HG02943 (cell line): ENCODE data around the gene RGS8.
A peak's percentile ranks its signal among the peaks of the same experiment; 100 is the strongest.
"Not testable (repeated sequence)": the region's sequence is repeated elsewhere in the genome, so short reads cannot be mapped to it uniquely, and the experiment has no call there.

Experiments used
- ATAC-seq: cut with Tn5 transposase; IDR thresholded peaks from one replicate; pipeline ENCODE4 v1.9.1; 2021; ENCODE audit warnings: mild to moderate bottlenecking, low read depth, moderate library complexity; ENCODE audit not compliant: unreplicated experiment

RGS8 gene

GRCh38 chr1:182703539-182703938 is 19.2 kb upstream of the RGS8 start:
- no peak for ATAC-seq

- no peak for ATAC-seq
These were observed 18.6 kb upstream of the RGS8 start for GRCh38 chr1:182702826-182703524.

- ATAC-seq, result no peak
These were observed 15.9 kb upstream of the RGS8 start for GRCh38 chr1:182700351-182700709.

GRCh38 chr1:182699393-182700350 is 15.3 kb upstream of the RGS8 start:
- no peak for ATAC-seq

GRCh38 chr1:182698971-182699370 is 14.6 kb upstream of the RGS8 start:
- no peak for ATAC-seq

GRCh38 chr1:182693139-182693538 is 8.8 kb upstream of the RGS8 start:
- not testable (repeated sequence) for ATAC-seq

GRCh38 chr1:182690886-182691443 is 6.6 kb upstream of the RGS8 start:
- ATAC-seq, result no peak

- no peak for ATAC-seq
These were observed 4.2 kb upstream of the RGS8 start for GRCh38 chr1:182688436-182689205.

- no peak for ATAC-seq
These were observed 3.0 kb upstream of the RGS8 start for GRCh38 chr1:182687361-182687760.

GRCh38 chr1:182686446-182686845 is 2.1 kb upstream of the RGS8 start:
- ATAC-seq, result no peak

GRCh38 chr1:182685215-182685614 is 828 bp upstream of the RGS8 start:
- ATAC-seq, result no peak

- ATAC-seq, result no peak
These were observed 1.4 kb downstream of the RGS8 start for GRCh38 chr1:182682898-182683501.

GRCh38 chr1:182682406-182682805 is 2.0 kb downstream of the RGS8 start:
- no peak for ATAC-seq

- ATAC-seq, result no peak
These were observed 2.8 kb downstream of the RGS8 start for GRCh38 chr1:182681568-182681912.

GRCh38 chr1:182680901-182681567 is 3.4 kb downstream of the RGS8 start:
- no peak for ATAC-seq

- no peak for ATAC-seq
These were observed 4.0 kb downstream of the RGS8 start for GRCh38 chr1:182680408-182680807.

- no peak for ATAC-seq
These were observed 4.7 kb downstream of the RGS8 start for GRCh38 chr1:182679684-182680083.

GRCh38 chr1:182677397-182678098 is 6.8 kb downstream of the RGS8 start:
- peak; percentile 60 for ATAC-seq

- no peak for ATAC-seq
These were observed 8.1 kb downstream of the RGS8 start for GRCh38 chr1:182676274-182676673.
